Smooth muscle cell (in vitro differentiated cells): ENCODE results near the gene PRKAR2B. TPM values are rescaled to one million over a fixed set of nuclear protein-coding genes. Genes with fewer than 3 reads are reported as not detected.

Source experiments
- DNase-seq: peaks from one replicate; lab custom pipeline; 2025; ENCODE audit not compliant: unreplicated experiment; lab: John Stamatoyannopoulos, UW
- H2AFZ ChIP-seq: fragments of 200-600 bp; sonication (generic); 2 replicates; pipeline ENCODE4 v1.6.0; 2016; ENCODE audit warnings: antibody characterized with exemption, low read depth, mild to moderate bottlenecking
- H3F3A ChIP-seq: fragments of 200-600 bp; sonication (generic); 2 replicates; pipeline ENCODE4 v1.6.0; 2017; ENCODE audit warnings: antibody characterized with exemption, low read depth
- H3K27ac ChIP-seq: fragments of 200-600 bp; sonication (generic); 2 replicates; pipeline ENCODE4 v1.5.1; 2016; ENCODE audit warnings: low read depth, mild to moderate bottlenecking
- H3K27me3 ChIP-seq: fragments of 200-600 bp; sonication (generic); 2 replicates; pipeline ENCODE4 v1.6.1; 2016; ENCODE audit warnings: low read depth, mild to moderate bottlenecking
- H3K36me3 ChIP-seq: fragments of 200-600 bp; sonication (generic); 2 replicates; pipeline ENCODE4 v1.5.1; 2016; ENCODE audit warnings: low read depth
- H3K4me1 ChIP-seq: fragments of 200-600 bp; sonication (generic); 2 replicates; pipeline ENCODE4 v1.5.1; 2016; ENCODE audit warnings: low read depth
- H3K4me2 ChIP-seq: fragments of 200-600 bp; sonication (generic); 2 replicates; pipeline ENCODE4 v1.6.0; 2016; ENCODE audit warnings: mild to moderate bottlenecking
- H3K4me3 ChIP-seq: fragments of 200-600 bp; sonication (generic); 2 replicates; pipeline ENCODE4 v1.5.1; 2016; ENCODE audit warnings: mild to moderate bottlenecking
- H3K79me2 ChIP-seq: fragments of 200-600 bp; sonication (generic); 2 replicates; pipeline ENCODE4 v1.6.0; 2016; ENCODE audit warnings: low read depth, mild to moderate bottlenecking
- H3K9ac ChIP-seq: fragments of 200-600 bp; sonication (generic); 2 replicates; pipeline ENCODE4 v1.6.0; 2016; ENCODE audit warnings: low read depth
- H3K9me3 ChIP-seq: fragments of 200-600 bp; sonication (generic); replicated peaks from 2 replicates; pipeline ENCODE4 v1.5.1; 2016; ENCODE audit warnings: low read depth
- H4K20me1 ChIP-seq: fragments of 200-600 bp; sonication (generic); 2 replicates; pipeline ENCODE4 v1.6.0; 2016; ENCODE audit warnings: low read depth
- WGBS: methylation state at CpG from one replicate; pipeline ENCODE4 v1.1.7; 2016; ENCODE audit warnings: low lambda C conversion rate; 5-methylcytosine and 5-hydroxymethylcytosine counted together
- polyA plus RNA-seq: library from polyadenylated mRNA; unstranded; fragments of >200 nt; fragmentation: Nextera tagmentation; extraction: Ambion mirVana; gene quantifications from 2 replicates; pipeline ENCODE4 v1.2.1, GENCODE V29; 2016
- total RNA-seq: library from RNA; depleted of rRNA; stranded (reverse); fragments of >200 nt; gene quantifications from 2 replicates; pipeline ENCODE4 v1.2.3, GENCODE V29; 2014
- TF ChIP-seq, protein P1 (sequence below): fragments of 200-600 bp; sonication (generic); IDR thresholded peaks from 2 replicates; pipeline ENCODE4 v1.5.1; 2017; ENCODE audit warnings: borderline replicate concordance, mild to moderate bottlenecking, antibody characterized with exemption; ENCODE audit not compliant: insufficient read depth, poor library complexity, severe bottlenecking

Gene PRKAR2B
- total and polyA plus RNA-seq, 2 experiments from 2014 or later, result 3.4 to 3.5 TPM

DNA sequence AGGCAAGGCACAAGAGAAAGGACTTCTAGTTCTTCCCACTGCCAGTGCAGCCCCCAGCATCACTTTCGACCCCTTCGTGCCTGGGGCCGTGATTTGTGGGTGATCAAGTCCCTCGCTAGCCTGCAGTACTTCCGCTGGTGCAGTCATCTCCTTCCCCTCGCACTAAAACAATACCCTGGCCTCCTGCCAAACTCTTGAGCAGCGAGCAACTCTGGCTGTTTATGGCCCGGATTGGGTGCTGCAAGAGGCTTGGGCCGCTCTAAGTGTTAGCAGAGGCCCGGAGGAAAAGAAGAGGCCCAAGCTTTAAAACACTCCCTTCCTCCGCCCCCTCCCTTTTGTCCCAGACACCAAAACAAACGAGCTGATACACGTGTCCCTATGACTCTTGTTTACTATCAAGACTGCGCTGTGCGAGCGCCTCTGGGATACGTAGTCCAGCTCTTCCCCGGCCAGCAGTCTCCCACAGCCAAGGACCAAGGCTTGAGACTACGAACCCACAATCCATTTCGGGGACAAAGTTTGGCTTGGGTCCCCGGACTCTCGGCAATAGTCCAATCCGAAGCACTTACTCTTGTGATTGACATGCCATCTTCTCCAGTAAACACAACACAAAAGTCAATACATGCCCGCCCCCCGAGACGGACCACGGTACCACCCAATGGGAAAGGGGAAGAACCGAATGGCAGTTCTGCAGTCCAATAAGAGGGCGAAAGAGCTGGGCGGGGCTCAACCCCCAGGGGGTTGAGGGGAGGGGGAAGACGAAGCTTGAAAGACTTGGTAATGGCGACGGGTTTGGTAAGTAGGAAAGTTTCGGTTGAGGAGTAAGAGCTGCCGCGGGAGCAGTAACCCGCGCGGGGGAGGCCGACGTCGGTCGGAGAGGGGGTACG is 124.0 kb downstream of the PRKAR2B start, which contains the start of gene HBP1:
Gene HBP1 (plus strand): TSS at position 771 of the 887 bp plus-strand sequence. CDS start 10,891 bp downstream, outside the sequence.
- no peaks in the 10 kb centered on the region for H3K36me3 ChIP-seq
- TF ChIP-seq, protein P1, sequence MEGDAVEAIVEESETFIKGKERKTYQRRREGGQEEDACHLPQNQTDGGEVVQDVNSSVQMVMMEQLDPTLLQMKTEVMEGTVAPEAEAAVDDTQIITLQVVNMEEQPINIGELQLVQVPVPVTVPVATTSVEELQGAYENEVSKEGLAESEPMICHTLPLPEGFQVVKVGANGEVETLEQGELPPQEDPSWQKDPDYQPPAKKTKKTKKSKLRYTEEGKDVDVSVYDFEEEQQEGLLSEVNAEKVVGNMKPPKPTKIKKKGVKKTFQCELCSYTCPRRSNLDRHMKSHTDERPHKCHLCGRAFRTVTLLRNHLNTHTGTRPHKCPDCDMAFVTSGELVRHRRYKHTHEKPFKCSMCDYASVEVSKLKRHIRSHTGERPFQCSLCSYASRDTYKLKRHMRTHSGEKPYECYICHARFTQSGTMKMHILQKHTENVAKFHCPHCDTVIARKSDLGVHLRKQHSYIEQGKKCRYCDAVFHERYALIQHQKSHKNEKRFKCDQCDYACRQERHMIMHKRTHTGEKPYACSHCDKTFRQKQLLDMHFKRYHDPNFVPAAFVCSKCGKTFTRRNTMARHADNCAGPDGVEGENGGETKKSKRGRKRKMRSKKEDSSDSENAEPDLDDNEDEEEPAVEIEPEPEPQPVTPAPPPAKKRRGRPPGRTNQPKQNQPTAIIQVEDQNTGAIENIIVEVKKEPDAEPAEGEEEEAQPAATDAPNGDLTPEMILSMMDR, result no peak
- peak within 1 kb of the TSS; percentile 98 for H3K4me2 ChIP-seq
- H3K4me1 ChIP-seq, result peaks cover 29% of the 10 kb centered on the region
- peak within 1 kb of the TSS; percentile 18 for H2AFZ ChIP-seq
- DNase-seq, result peak; percentile 91
- H4K20me1 ChIP-seq, result peaks cover 36% of the 10 kb centered on the region
- peaks cover 36% of the 10 kb centered on the region for H3K79me2 ChIP-seq
- H3K27me3 ChIP-seq, result no peaks in the 10 kb centered on the region
- peak within 1 kb of the TSS; percentile 91 for H3K4me3 ChIP-seq
- WGBS, result under 1% methylated on average over 43 of the region's 44 CpGs
- peak within 1 kb of the TSS; percentile 100 for H3K27ac ChIP-seq
- no peaks in the 10 kb centered on the region for H3K9me3 ChIP-seq
- peak within 1 kb of the TSS; percentile 100 for H3K9ac ChIP-seq
- peaks cover 16% of the 10 kb centered on the region for H3F3A ChIP-seq

DNA sequence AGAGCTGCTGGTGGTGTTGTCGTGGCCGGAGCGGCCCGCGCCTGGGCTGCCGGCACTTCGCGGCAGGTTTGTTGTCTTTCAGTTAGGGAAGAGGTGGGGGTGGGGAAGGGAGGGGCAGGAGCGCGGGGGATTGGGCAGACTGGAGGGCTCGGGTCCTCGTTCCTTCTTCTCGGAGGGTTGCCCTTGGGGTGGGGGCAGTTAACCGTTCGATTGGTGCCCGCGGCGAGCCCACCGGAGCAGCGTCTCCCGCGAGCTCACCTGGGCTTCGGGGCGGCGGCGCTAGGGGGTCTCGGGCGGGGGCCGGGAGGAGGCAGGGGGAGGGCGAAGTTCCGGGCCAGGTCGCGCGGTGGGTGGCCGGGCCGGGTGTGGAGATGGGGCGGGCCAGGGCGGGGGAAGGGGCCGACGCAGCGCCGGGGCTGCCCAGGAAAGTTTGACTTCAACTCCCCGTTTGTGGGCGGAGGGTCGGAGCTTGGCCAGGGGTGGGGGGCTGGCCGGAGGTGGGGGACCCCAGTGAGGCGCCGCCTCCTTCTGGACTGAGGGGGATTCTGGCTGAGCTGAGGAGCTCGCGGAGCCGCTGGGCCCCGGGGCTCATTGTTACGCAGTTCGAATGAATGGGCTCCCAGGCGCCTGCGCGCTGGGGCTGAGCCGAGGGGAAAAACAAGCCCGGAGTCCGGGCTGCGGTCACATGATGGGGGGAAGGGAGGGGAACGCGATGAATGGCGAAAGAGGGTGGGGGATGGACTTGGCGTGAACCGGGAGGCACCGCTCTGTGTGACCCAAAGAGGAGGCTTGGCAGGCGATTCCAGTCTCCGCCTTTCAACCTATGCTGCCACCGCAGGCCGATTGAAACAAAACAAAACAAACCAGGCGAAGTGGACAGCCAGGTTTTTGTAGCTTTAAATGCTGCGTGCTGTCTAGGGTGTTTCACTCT is 124.9 kb downstream of the PRKAR2B start:
- Histone ChIP-seq H2AFZ (no peak overlapping the region), H3K27me3 (no peaks in the 10 kb centered on the region), H3K9ac (peak overlapping the region; percentile 100), H4K20me1 (peaks cover 45% of the 10 kb centered on the region), H3K4me2 (peak overlapping the region; percentile 98), H3K9me3 (no peaks in the 10 kb centered on the region), H3K79me2 (peaks cover 45% of the 10 kb centered on the region), H3K4me1 (peaks cover 38% of the 10 kb centered on the region), H3K36me3 (no peaks in the 10 kb centered on the region), H3F3A (peaks cover 16% of the 10 kb centered on the region), H3K4me3 (peak overlapping the region; percentile 91), H3K27ac (peak overlapping the region; percentile 99)
- TF ChIP-seq, protein P1, result no peak
- peak; percentile 95 for DNase-seq
- WGBS, result under 1% methylated on average over 45 of the region's 73 CpGs

DNA sequence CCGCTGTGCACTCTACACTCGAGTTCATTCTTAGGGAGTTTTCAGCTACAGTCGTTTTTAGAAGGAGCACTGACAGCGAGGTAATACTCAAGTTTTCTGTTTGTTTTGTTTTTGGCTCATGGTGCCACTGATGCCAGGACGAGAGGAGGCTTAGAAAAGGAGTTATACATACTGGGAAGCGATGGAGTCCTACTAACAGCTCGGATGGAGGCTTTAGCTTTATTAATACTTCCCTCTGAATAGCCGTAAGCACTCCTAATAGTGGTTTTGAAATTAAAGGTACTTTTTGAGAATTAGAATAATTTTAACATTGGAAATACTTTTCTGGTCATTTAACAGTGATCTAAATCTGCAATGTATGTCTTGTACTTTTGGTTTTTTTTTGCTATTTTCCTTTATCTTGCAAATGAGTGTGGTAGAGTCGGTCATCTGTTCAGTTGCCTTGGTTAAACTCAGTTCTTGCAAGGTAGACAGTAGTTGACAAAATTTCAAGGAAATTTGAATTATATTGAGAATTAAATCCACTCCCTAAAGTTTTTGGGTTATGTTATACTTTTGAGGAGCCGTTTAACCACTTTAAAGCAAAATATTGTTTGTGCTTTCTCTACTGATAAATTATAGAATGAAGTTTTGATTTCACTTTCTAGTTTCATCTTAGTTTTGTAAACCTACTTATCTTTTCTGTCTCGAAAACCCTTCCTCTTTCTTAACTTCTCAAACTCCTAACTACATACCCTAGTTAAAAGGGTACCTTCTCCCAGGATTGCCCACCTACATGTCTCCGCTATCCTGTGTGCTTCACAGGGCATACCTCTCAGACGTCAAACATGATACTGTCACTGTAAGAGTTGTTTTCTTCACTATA is 125.8 kb downstream of the PRKAR2B start:
- DNase-seq, result no peak

More for the DNA sequence above, 125.8 kb downstream of the PRKAR2B start:
- Histone ChIP-seq H3F3A (peaks cover 16% of the 10 kb centered on the region), H3K27me3 (no peaks in the 10 kb centered on the region), H2AFZ (no peak overlapping the region), H3K4me1 (peaks cover 40% of the 10 kb centered on the region), H3K4me3 (peak overlapping the region; percentile 91), H3K4me2 (peak overlapping the region; percentile 98), H4K20me1 (peaks cover 54% of the 10 kb centered on the region), H3K27ac (peak overlapping the region; percentile 99), H3K36me3 (no peaks in the 10 kb centered on the region), H3K9ac (peak overlapping the region; percentile 100), H3K79me2 (peaks cover 54% of the 10 kb centered on the region), H3K9me3 (no peaks in the 10 kb centered on the region)
- TF ChIP-seq, protein P1, result no peak
- 23% methylated on average over 13 of the region's 13 CpGs for WGBS
